ENCODE measurements around the gene TBC1D1.
"Not testable (repeated sequence)": the region's sequence is repeated elsewhere in the genome, so short reads cannot be mapped to it uniquely, and the experiment has no call there.

The TBC1D1 gene

GRCh38 chr4:38015886-38016515 lies 125.1 kb downstream of the TBC1D1 start:
- TF ChIP-seq CTCF (IDR thresholded peaks at IDR 0.05; ENCODE audit: low read depth, low read length, missing control alignments): no peak
- no peak overlapping the region for H3K4me3 ChIP-seq (replicated peaks; ENCODE audit: low read depth, low read length)
- DNase-seq (ENCODE audit: extremely low read depth, low read depth): no peak

GRCh38 chr4:38016698-38017097 lies 125.8 kb downstream of the TBC1D1 start:
- DNase-seq (ENCODE audit: extremely low read depth, low read depth): no peak
- H3K4me3 ChIP-seq (replicated peaks; ENCODE audit: low read depth, low read length): no peak overlapping the region
- no peak for TF ChIP-seq CTCF (IDR thresholded peaks at IDR 0.05; ENCODE audit: low read depth, low read length, missing control alignments)

- TF ChIP-seq CTCF (IDR thresholded peaks at IDR 0.05; ENCODE audit: low read depth, low read length, missing control alignments): no peak
- no peak overlapping the region for H3K4me3 ChIP-seq (replicated peaks; ENCODE audit: low read depth, low read length)
- no peak for DNase-seq (ENCODE audit: extremely low read depth, low read depth)
Observed at GRCh38 chr4:38017609-38018008, 126.7 kb downstream of the TBC1D1 start.

GRCh38 chr4:38020386-38020785 lies 129.5 kb downstream of the TBC1D1 start:
- H3K4me3 ChIP-seq (replicated peaks; ENCODE audit: low read depth, low read length): no peak overlapping the region
- DNase-seq (ENCODE audit: extremely low read depth, low read depth): no peak
- TF ChIP-seq CTCF (IDR thresholded peaks at IDR 0.05; ENCODE audit: low read depth, low read length, missing control alignments): no peak

GRCh38 chr4:38020961-38021360 lies 130.1 kb downstream of the TBC1D1 start:
- DNase-seq (ENCODE audit: extremely low read depth, low read depth): not testable (repeated sequence)

GRCh38 chr4:38021751-38022150 lies 130.9 kb downstream of the TBC1D1 start:
- no peak for DNase-seq (ENCODE audit: extremely low read depth, low read depth)
- no peak for TF ChIP-seq CTCF (IDR thresholded peaks at IDR 0.05; ENCODE audit: low read depth, low read length, missing control alignments)
- no peak overlapping the region for H3K4me3 ChIP-seq (replicated peaks; ENCODE audit: low read depth, low read length)

More at GRCh38 chr4:38020961-38021360, 130.1 kb downstream of the TBC1D1 start:
- not testable (repeated sequence) for H3K4me3 ChIP-seq (replicated peaks; ENCODE audit: low read depth, low read length)

- DNase-seq (ENCODE audit: extremely low read depth, low read depth): no peak
- no peak for TF ChIP-seq CTCF (IDR thresholded peaks at IDR 0.05; ENCODE audit: low read depth, low read length, missing control alignments)
- no peak overlapping the region for H3K4me3 ChIP-seq (replicated peaks; ENCODE audit: low read depth, low read length)
Observed at GRCh38 chr4:38023347-38024205, 132.7 kb downstream of the TBC1D1 start.
